ENCODE measurements around the gene ACSS3.
"Not testable (repeated sequence)": the region's sequence is repeated elsewhere in the genome, so short reads cannot be mapped to it uniquely, and the experiment has no call there.

ACSS3 gene

GRCh38 chr12:81077686-81078441, at the start of gene ACSS3:
TSS of gene ACSS3 (plus strand) at chr12:81078079. CDS start at chr12:81078121, 42 bp downstream.
- no peak for DNase-seq (ENCODE audit: low spot score)

GRCh38 chr12:81034926-81035325, 43.0 kb upstream of the ACSS3 start:
- DNase-seq (ENCODE audit: low spot score) = no peak

- no peak for DNase-seq (ENCODE audit: low spot score)
Observed at GRCh38 chr12:81039231-81039630, 38.6 kb upstream of the ACSS3 start.

- DNase-seq (ENCODE audit: low spot score) = no peak
Observed at GRCh38 chr12:81043979-81044740, 33.7 kb upstream of the ACSS3 start.

GRCh38 chr12:81064971-81065370, 12.9 kb upstream of the ACSS3 start:
- DNase-seq (ENCODE audit: low spot score) = not testable (repeated sequence)

GRCh38 chr12:81070846-81071245, 7.0 kb upstream of the ACSS3 start:
- DNase-seq (ENCODE audit: low spot score) = no peak

GRCh38 chr12:81075539-81075938, 2.3 kb upstream of the ACSS3 start:
- no peak for DNase-seq (ENCODE audit: low spot score)

GRCh38 chr12:81077329-81077685, 572 bp upstream of the ACSS3 start:
- no peak for DNase-seq (ENCODE audit: low spot score)

- no peak for DNase-seq (ENCODE audit: low spot score)
Observed at GRCh38 chr12:81078469-81079196, 754 bp downstream of the ACSS3 start.

GRCh38 chr12:81079280-81080076, 1.6 kb downstream of the ACSS3 start:
- DNase-seq (ENCODE audit: low spot score) = no peak

GRCh38 chr12:81080431-81080983, 2.6 kb downstream of the ACSS3 start:
- no peak for DNase-seq (ENCODE audit: low spot score)

- no peak for DNase-seq (ENCODE audit: low spot score)
Observed at GRCh38 chr12:81081726-81082125, 3.8 kb downstream of the ACSS3 start.

GRCh38 chr12:81083018-81083417, 5.1 kb downstream of the ACSS3 start:
- no peak for DNase-seq (ENCODE audit: low spot score)

- DNase-seq (ENCODE audit: low spot score) = no peak
Observed at GRCh38 chr12:81083906-81084513, 6.1 kb downstream of the ACSS3 start.

GRCh38 chr12:81084811-81085350, 7.0 kb downstream of the ACSS3 start:
- DNase-seq (ENCODE audit: low spot score) = no peak

GRCh38 chr12:81085832-81086231, 8.0 kb downstream of the ACSS3 start:
- no peak for DNase-seq (ENCODE audit: low spot score)

- no peak for DNase-seq (ENCODE audit: low spot score)
Observed at GRCh38 chr12:81086342-81086741, 8.5 kb downstream of the ACSS3 start.

GRCh38 chr12:81088221-81088620, 10.3 kb downstream of the ACSS3 start:
- no peak for DNase-seq (ENCODE audit: low spot score)

- no peak for DNase-seq (ENCODE audit: low spot score)
Observed at GRCh38 chr12:81089412-81089811, 11.5 kb downstream of the ACSS3 start.

- DNase-seq (ENCODE audit: low spot score) = no peak
Observed at GRCh38 chr12:81092053-81092452, 14.2 kb downstream of the ACSS3 start.
